ENCODE data around the gene TMEM80. TPM values are rescaled to one million over a fixed set of nuclear protein-coding genes. Genes with fewer than 3 reads are reported as not detected.

Gene TMEM80
- total and polyA plus RNA-seq, 2 of the 8 experiments (the other 6 are each of a cell fraction or from before 2014, with no cell fraction given), result 8.0 to 16.3 TPM

- TF ChIP-seq ATF2 (IDR thresholded peaks at IDR 0.05; ENCODE audit: low read length) (no peak), JUND (IDR thresholded peaks at IDR 0.05; ENCODE audit: low read length) (peak; percentile 54; the same call in 1 of the 2 replicates), HDAC2 (IDR thresholded peaks at IDR 0.05; ENCODE audit: borderline replicate concordance in 1 of 2, low read depth in 2 of 2, low read length in 2 of 2) (no peak), SIN3A (conservative IDR thresholded peaks at IDR 0.05 in 1 of 2, IDR thresholded peaks at IDR 0.05 in 1 of 2; ENCODE audit: low read depth in 1 of 2, low read length in 2 of 2) (peak in 1 of 2 experiments; percentile 74; a peak in 1 of 4 replicates), RXRA (IDR thresholded peaks at IDR 0.05; ENCODE audit: insufficient read depth, low read depth, low read length) (no peak), RBBP5 (IDR thresholded peaks at IDR 0.05; ENCODE audit: borderline replicate concordance, low read depth, low read length) (no peak), SP4 (IDR thresholded peaks at IDR 0.05; ENCODE audit: low read length) (0 out of 2 replicates have a peak, but pooled peaks have one; percentile 28), CTCF (IDR thresholded peaks at IDR 0.05; ENCODE audit: control extremely low read depth in 1 of 3, insufficient read depth in 1 of 3, low read depth in 1 of 3, low read length in 3 of 3) (peak in 2 of 3 experiments; percentile 98 to 100; a peak in 3 of 4 replicates), CEBPB (IDR thresholded peaks at IDR 0.05; ENCODE audit: low read depth, low read length) (no peak), RFX5 (IDR thresholded peaks at IDR 0.05; ENCODE audit: borderline replicate concordance, low read depth, low read length) (no peak), JUN (IDR thresholded peaks at IDR 0.05; ENCODE audit: low read depth, low read length) (no peak), CHD2 (IDR thresholded peaks at IDR 0.05; ENCODE audit: low read length) (no peak), GABPA (IDR thresholded peaks at IDR 0.05; ENCODE audit: borderline replicate concordance, insufficient read depth, low read length) (0 out of 2 replicates have a peak, but pooled peaks have one; percentile 61), USF2 (IDR thresholded peaks at IDR 0.05; ENCODE audit: low read length) (peak; percentile 43; the same call in 1 of the 2 replicates), CREB1 (IDR thresholded peaks at IDR 0.05) (peak; percentile 25; the same call in 1 of the 2 replicates), EP300 (IDR thresholded peaks at IDR 0.05; ENCODE audit: borderline replicate concordance in 1 of 2, low read depth in 2 of 2, low read length in 2 of 2) (no peak)
Measured at GRCh38 chr11:727859-728748, 32.5 kb downstream of the TMEM80 start (continued).
